WTC11 (cell line): ENCODE data around the gene SYNGR1. TPM values are rescaled to one million over a fixed set of nuclear protein-coding genes. Genes with fewer than 3 reads are reported as not detected.

Source experiments
- ATAC-seq: fragments of 200-7000 bp; cut with Tn5 transposase; 2 replicates; pipeline ENCODE4 v1.10.0; 2021; ENCODE audit warnings: mild to moderate bottlenecking, moderate library complexity
- CTCF ChIA-PET: fragments of 300-600 bp; sonication (Branson Sonifier 250); formaldehyde crosslinking; loops from one replicate; lab custom pipeline; 2021; ENCODE audit warnings: antibody characterized with exemption; lab: Charles Lee
- POLR2A ChIA-PET: fragments of 350-600 bp; sonication (Branson Sonifier 250); formaldehyde crosslinking; loops from one replicate; lab custom pipeline; 2021; ENCODE audit warnings: antibody characterized with exemption; lab: Charles Lee
- DNase-seq: peaks from one replicate; pipeline ENCODE4 v3.0.0; 2021; ENCODE audit warnings: low spot score
- H3K27ac Mint-ChIP-seq: 2 replicates; pipeline ENCODE4 v1.8.0; 2021; ENCODE audit warnings: mixed read lengths
- H3K27me3 Mint-ChIP-seq: 2 replicates; pipeline ENCODE4 v1.8.0; 2021; ENCODE audit warnings: low read depth, mild to moderate bottlenecking, moderate library complexity, mixed read lengths
- H3K36me3 Mint-ChIP-seq: 2 replicates; pipeline ENCODE4 v1.8.0; 2021; ENCODE audit warnings: mixed read lengths
- H3K4me1 Mint-ChIP-seq: 2 replicates; pipeline ENCODE4 v1.8.0; 2022; ENCODE audit warnings: mixed read lengths
- H3K4me3 Mint-ChIP-seq: 2 replicates; pipeline ENCODE4 v1.8.0; 2021; ENCODE audit warnings: mild to moderate bottlenecking, moderate library complexity, mixed read lengths
- H3K9me3 Mint-ChIP-seq: 2 replicates; pipeline ENCODE4 v1.8.0; 2021; ENCODE audit warnings: mixed read lengths
- CREB1 ChIP-seq: sonication (generic); formaldehyde crosslinking; IDR thresholded peaks from 2 replicates; pipeline ENCODE4 v1.8.0; 2023; ENCODE audit warnings: mild to moderate bottlenecking, missing genetic modification reagents
- E2F4 ChIP-seq: sonication (generic); formaldehyde crosslinking; IDR thresholded peaks from 2 replicates; pipeline ENCODE4 v1.8.1; 2022; ENCODE audit warnings: low read depth, mild to moderate bottlenecking, moderate library complexity, missing genetic modification reagents, borderline replicate concordance
- ETV6 ChIP-seq: sonication (generic); formaldehyde crosslinking; IDR thresholded peaks from 2 replicates; pipeline ENCODE4 v1.8.1; 2022; ENCODE audit warnings: mild to moderate bottlenecking, missing genetic modification reagents
- FOXP1 ChIP-seq: sonication (generic); formaldehyde crosslinking; IDR thresholded peaks from 2 replicates; pipeline ENCODE4 v1.8.0; 2022; ENCODE audit warnings: missing genetic modification reagents, mild to moderate bottlenecking, moderate library complexity, borderline replicate concordance
- GABPB1 ChIP-seq: sonication (generic); formaldehyde crosslinking; IDR thresholded peaks from 2 replicates; pipeline ENCODE4 v1.8.1; 2023; ENCODE audit warnings: mild to moderate bottlenecking, missing genetic modification reagents
- SMAD3 ChIP-seq: sonication (generic); formaldehyde crosslinking; IDR thresholded peaks from 2 replicates; pipeline ENCODE4 v1.8.0; 2022; ENCODE audit warnings: missing genetic modification reagents, mild to moderate bottlenecking, borderline replicate concordance
- TP53 ChIP-seq: sonication (generic); formaldehyde crosslinking; IDR thresholded peaks from 2 replicates; pipeline ENCODE4 v1.8.1; 2023; ENCODE audit warnings: mild to moderate bottlenecking, missing genetic modification reagents
- ZBTB21 ChIP-seq: sonication (generic); formaldehyde crosslinking; IDR thresholded peaks from 2 replicates; pipeline ENCODE4 v1.8.1; 2023; ENCODE audit warnings: mild to moderate bottlenecking, missing genetic modification reagents, borderline replicate concordance
- ZNF121 ChIP-seq: sonication (generic); formaldehyde crosslinking; IDR thresholded peaks from 2 replicates; pipeline ENCODE4 v1.8.0; 2023; ENCODE audit warnings: missing genetic modification reagents
- ZNF396 ChIP-seq: fragments of 250-450 bp; sonication (Bioruptor Pico); IDR thresholded peaks from 2 replicates; pipeline ENCODE4 v1.8.0; 2021; ENCODE audit warnings: mild to moderate bottlenecking, moderate library complexity, borderline replicate concordance
- total RNA-seq: library from RNA; stranded (reverse); gene quantifications from 3 replicates; pipeline ENCODE4 v1.2.3, GENCODE V29; 2021
- TF ChIP-seq, protein P1 (sequence below): sonication (generic); formaldehyde crosslinking; IDR thresholded peaks from 2 replicates; pipeline ENCODE4 v1.8.0; 2022; ENCODE audit warnings: missing genetic modification reagents
- TF ChIP-seq, protein P2 (sequence below): sonication (generic); formaldehyde crosslinking; IDR thresholded peaks from 2 replicates; pipeline ENCODE4 v1.8.1; 2023; ENCODE audit warnings: mild to moderate bottlenecking, missing genetic modification reagents
- TF ChIP-seq, protein P3 (sequence below): sonication (generic); formaldehyde crosslinking; conservative IDR thresholded peaks from 2 replicates; pipeline ENCODE4 v1.8.1; 2023; ENCODE audit warnings: mild to moderate bottlenecking, low read depth, missing genetic modification reagents, moderate library complexity
- TF ChIP-seq, protein P4 (sequence below): sonication (generic); formaldehyde crosslinking; IDR thresholded peaks from 2 replicates; pipeline ENCODE4 v1.8.1; 2023; ENCODE audit warnings: mild to moderate bottlenecking, missing genetic modification reagents, borderline replicate concordance

The SYNGR1 gene
- total RNA-seq, 1 experiment from 2014 or later, result 35.3 TPM

- TF ChIP-seq, protein P1, sequence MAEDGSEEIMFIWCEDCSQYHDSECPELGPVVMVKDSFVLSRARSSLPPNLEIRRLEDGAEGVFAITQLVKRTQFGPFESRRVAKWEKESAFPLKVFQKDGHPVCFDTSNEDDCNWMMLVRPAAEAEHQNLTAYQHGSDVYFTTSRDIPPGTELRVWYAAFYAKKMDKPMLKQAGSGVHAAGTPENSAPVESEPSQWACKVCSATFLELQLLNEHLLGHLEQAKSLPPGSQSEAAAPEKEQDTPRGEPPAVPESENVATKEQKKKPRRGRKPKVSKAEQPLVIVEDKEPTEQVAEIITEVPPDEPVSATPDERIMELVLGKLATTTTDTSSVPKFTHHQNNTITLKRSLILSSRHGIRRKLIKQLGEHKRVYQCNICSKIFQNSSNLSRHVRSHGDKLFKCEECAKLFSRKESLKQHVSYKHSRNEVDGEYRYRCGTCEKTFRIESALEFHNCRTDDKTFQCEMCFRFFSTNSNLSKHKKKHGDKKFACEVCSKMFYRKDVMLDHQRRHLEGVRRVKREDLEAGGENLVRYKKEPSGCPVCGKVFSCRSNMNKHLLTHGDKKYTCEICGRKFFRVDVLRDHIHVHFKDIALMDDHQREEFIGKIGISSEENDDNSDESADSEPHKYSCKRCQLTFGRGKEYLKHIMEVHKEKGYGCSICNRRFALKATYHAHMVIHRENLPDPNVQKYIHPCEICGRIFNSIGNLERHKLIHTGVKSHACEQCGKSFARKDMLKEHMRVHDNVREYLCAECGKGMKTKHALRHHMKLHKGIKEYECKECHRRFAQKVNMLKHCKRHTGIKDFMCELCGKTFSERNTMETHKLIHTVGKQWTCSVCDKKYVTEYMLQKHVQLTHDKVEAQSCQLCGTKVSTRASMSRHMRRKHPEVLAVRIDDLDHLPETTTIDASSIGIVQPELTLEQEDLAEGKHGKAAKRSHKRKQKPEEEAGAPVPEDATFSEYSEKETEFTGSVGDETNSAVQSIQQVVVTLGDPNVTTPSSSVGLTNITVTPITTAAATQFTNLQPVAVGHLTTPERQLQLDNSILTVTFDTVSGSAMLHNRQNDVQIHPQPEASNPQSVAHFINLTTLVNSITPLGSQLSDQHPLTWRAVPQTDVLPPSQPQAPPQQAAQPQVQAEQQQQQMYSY (CRISPR knock-in tag), result no peak
- TF ChIP-seq SMAD3 (no peak), E2F4 (CRISPR knock-in tag) (no peak)
These were observed 2.0 kb downstream of the SYNGR1 start (continued) for GRCh38 chr22:39351689-39352214.

GRCh38 chr22:39352306-39352891 lies 2.6 kb downstream of the SYNGR1 start:
- no peak for DNase-seq
- POLR2A ChIA-PET, result interaction anchor here (0.5 to 0.9 kb wide), 2 partner anchors 137 to 168 kb away, joined by 3 read pairs; partner anchors contain the start of gene ATF4
- Mint-ChIP-seq H3K27ac (no peak overlapping the region), H3K27me3 (peaks cover 5% of the 10 kb centered on the region), H3K36me3 (no peaks in the 10 kb centered on the region), H3K9me3 (no peaks in the 10 kb centered on the region), H3K4me3 (no peak overlapping the region), H3K4me1 (peaks cover 27% of the 10 kb centered on the region)
- no peak for ATAC-seq
- CTCF ChIA-PET, result interaction anchor here (0.9 to 4.1 kb wide), 5 partner anchors 9 to 177 kb away, joined by 3 to 20 read pairs (median 3); no protein-coding TSS in a partner anchor
- TF ChIP-seq ZBTB21 (CRISPR knock-in tag), result no peak
- TF ChIP-seq, protein P2, sequence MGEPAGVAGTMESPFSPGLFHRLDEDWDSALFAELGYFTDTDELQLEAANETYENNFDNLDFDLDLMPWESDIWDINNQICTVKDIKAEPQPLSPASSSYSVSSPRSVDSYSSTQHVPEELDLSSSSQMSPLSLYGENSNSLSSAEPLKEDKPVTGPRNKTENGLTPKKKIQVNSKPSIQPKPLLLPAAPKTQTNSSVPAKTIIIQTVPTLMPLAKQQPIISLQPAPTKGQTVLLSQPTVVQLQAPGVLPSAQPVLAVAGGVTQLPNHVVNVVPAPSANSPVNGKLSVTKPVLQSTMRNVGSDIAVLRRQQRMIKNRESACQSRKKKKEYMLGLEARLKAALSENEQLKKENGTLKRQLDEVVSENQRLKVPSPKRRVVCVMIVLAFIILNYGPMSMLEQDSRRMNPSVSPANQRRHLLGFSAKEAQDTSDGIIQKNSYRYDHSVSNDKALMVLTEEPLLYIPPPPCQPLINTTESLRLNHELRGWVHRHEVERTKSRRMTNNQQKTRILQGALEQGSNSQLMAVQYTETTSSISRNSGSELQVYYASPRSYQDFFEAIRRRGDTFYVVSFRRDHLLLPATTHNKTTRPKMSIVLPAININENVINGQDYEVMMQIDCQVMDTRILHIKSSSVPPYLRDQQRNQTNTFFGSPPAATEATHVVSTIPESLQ (CRISPR knock-in tag), result no peak
- TF ChIP-seq CREB1, result no peak
- no peak for TF ChIP-seq TP53 (CRISPR knock-in tag)
- TF ChIP-seq ZNF396 (CRISPR knock-in tag), result no peak

DNA sequence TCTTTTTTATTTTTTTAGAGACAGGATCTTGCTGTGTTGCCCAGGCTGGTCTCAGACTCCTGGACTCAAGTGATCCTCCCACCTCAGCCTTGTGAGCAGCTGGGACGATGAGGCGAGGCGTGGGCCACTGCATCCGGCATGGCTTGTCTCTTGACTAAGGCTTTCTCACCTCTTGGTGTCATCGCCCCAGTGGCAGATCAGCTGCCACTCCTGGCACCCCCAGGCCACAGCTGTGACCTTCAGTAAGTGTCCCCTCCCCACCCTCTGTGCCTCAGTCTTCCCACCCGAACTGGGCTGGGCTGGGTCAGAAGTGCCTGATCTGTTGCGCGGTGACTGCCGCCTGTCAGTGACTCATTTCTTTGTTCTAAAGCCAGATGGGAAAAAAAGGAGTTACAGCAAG lies 3.6 kb downstream of the SYNGR1 start:
- ATAC-seq (no peak), DNase-seq (no peak)
- no peak overlapping the region for H3K4me3 Mint-ChIP-seq
- H3K27me3 Mint-ChIP-seq, result peaks cover 4% of the 10 kb centered on the region
- peaks cover 2% of the 10 kb centered on the region for H3K36me3 Mint-ChIP-seq
- CTCF ChIA-PET, result interaction anchor here (0.9 to 4.1 kb wide), 5 partner anchors 10 to 143 kb away, joined by 3 to 20 read pairs (median 3); no protein-coding TSS in a partner anchor
- TF ChIP-seq ETV6 (CRISPR knock-in tag) (no peak), GABPB1 (CRISPR knock-in tag) (no peak), ZNF121 (CRISPR knock-in tag) (peak; percentile 88), FOXP1 (CRISPR knock-in tag) (no peak)
- TF ChIP-seq, protein P3, sequence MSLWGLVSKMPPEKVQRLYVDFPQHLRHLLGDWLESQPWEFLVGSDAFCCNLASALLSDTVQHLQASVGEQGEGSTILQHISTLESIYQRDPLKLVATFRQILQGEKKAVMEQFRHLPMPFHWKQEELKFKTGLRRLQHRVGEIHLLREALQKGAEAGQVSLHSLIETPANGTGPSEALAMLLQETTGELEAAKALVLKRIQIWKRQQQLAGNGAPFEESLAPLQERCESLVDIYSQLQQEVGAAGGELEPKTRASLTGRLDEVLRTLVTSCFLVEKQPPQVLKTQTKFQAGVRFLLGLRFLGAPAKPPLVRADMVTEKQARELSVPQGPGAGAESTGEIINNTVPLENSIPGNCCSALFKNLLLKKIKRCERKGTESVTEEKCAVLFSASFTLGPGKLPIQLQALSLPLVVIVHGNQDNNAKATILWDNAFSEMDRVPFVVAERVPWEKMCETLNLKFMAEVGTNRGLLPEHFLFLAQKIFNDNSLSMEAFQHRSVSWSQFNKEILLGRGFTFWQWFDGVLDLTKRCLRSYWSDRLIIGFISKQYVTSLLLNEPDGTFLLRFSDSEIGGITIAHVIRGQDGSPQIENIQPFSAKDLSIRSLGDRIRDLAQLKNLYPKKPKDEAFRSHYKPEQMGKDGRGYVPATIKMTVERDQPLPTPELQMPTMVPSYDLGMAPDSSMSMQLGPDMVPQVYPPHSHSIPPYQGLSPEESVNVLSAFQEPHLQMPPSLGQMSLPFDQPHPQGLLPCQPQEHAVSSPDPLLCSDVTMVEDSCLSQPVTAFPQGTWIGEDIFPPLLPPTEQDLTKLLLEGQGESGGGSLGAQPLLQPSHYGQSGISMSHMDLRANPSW, result no peak
- TF ChIP-seq, protein P4, sequence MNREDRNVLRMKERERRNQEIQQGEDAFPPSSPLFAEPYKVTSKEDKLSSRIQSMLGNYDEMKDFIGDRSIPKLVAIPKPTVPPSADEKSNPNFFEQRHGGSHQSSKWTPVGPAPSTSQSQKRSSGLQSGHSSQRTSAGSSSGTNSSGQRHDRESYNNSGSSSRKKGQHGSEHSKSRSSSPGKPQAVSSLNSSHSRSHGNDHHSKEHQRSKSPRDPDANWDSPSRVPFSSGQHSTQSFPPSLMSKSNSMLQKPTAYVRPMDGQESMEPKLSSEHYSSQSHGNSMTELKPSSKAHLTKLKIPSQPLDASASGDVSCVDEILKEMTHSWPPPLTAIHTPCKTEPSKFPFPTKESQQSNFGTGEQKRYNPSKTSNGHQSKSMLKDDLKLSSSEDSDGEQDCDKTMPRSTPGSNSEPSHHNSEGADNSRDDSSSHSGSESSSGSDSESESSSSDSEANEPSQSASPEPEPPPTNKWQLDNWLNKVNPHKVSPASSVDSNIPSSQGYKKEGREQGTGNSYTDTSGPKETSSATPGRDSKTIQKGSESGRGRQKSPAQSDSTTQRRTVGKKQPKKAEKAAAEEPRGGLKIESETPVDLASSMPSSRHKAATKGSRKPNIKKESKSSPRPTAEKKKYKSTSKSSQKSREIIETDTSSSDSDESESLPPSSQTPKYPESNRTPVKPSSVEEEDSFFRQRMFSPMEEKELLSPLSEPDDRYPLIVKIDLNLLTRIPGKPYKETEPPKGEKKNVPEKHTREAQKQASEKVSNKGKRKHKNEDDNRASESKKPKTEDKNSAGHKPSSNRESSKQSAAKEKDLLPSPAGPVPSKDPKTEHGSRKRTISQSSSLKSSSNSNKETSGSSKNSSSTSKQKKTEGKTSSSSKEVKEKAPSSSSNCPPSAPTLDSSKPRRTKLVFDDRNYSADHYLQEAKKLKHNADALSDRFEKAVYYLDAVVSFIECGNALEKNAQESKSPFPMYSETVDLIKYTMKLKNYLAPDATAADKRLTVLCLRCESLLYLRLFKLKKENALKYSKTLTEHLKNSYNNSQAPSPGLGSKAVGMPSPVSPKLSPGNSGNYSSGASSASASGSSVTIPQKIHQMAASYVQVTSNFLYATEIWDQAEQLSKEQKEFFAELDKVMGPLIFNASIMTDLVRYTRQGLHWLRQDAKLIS (CRISPR knock-in tag), result no peak
- TF ChIP-seq, all 79 proteins: peak for 1
- no peaks in the 10 kb centered on the region for H3K9me3 Mint-ChIP-seq
- POLR2A ChIA-PET, result no interaction called here
- peaks cover 29% of the 10 kb centered on the region for H3K4me1 Mint-ChIP-seq
- peak overlapping the region; percentile 21; the same call in 1 of the 2 replicates for H3K27ac Mint-ChIP-seq
